SK-N-SH (cell line): Measurements from ENCODE around the gene NPAT. TPM values are rescaled to one million over a fixed set of nuclear protein-coding genes. Genes with fewer than 3 reads are reported as not detected.
A peak's percentile ranks its signal among the peaks of the same experiment; 100 is the strongest.

Experiments used
- CTCF ChIA-PET: fragments of 300-600, 350-600 bp; formaldehyde crosslinking; extraction: SDS; loops from one replicate; lab custom pipeline; 2021; lab: Yijun Ruan, JAX
- POLR2A ChIA-PET: fragments of 350-600 bp; sonication (Branson Sonifier 250); formaldehyde crosslinking; extraction: SDS; loops from one replicate; lab custom pipeline; 2020; ENCODE audit warnings: antibody characterized with exemption, inconsistent platforms; lab: Yijun Ruan, JAX
- DNase-seq: peaks from one replicate; pipeline ENCODE4 v3.0.0; 2012
- H2AFZ ChIP-seq: fragments of 200-600 bp; sonication (generic); 2 replicates; pipeline ENCODE4 v1.8.1; 2016; ENCODE audit warnings: antibody characterized with exemption, mild to moderate bottlenecking, low read depth
- H3F3A ChIP-seq: fragments of 200-600 bp; sonication (generic); replicated peaks from 2 replicates; pipeline ENCODE3; 2016; ENCODE audit warnings: antibody characterized with exemption, mild to moderate bottlenecking; ENCODE audit not compliant: insufficient read depth
- H3K27ac ChIP-seq, 2 experiments: fragments of 200-500 bp in 1 of 2; fragments of 200-600 bp in 1 of 2; sonication (Bioruptor generic) in 1 of 2; sonication (generic), shearing (Covaris generic) in 1 of 2; 2 replicates each; pipeline versions ENCODE4 v1.5.1 to v1.6.1; 2014 to 2016; ENCODE audit warnings: low read depth in 2 of 2, inconsistent platforms in 1 of 2, low read length in 1 of 2, mild to moderate bottlenecking in 1 of 2, mixed read lengths in 1 of 2
- H3K27me3 ChIP-seq: fragments of 200-600 bp; sonication (generic), shearing (Covaris generic); 2 replicates; pipeline ENCODE4 v1.6.1; 2016; ENCODE audit warnings: mixed run types; ENCODE audit not compliant: insufficient read depth
- H3K36me3 ChIP-seq, 2 experiments: fragments of 200-500 bp in 1 of 2; fragments of 200-600 bp in 1 of 2; sonication (Bioruptor generic) in 1 of 2; sonication (generic) in 1 of 2; replicated peaks in 1 of 2; 2 replicates each; pipeline versions ENCODE3 to v1.5.1; 2014 to 2016; ENCODE audit warnings: low read length in 1 of 2, mild to moderate bottlenecking in 1 of 2; ENCODE audit not compliant: insufficient read depth in 2 of 2, control insufficient read depth in 1 of 2
- H3K4me1 ChIP-seq, 2 experiments: fragments of 200-500 bp in 1 of 2; fragments of 200-600 bp in 1 of 2; sonication (Bioruptor generic) in 1 of 2; sonication (generic), shearing (Covaris generic) in 1 of 2; 2 replicates each; pipeline versions ENCODE4 v1.5.1 to v1.6.1; 2014 to 2016; ENCODE audit warnings: low read depth in 1 of 2, low read length in 1 of 2, mixed run types in 1 of 2; ENCODE audit not compliant: insufficient read depth in 2 of 2, control insufficient read depth in 1 of 2
- H3K4me2 ChIP-seq: fragments of 200-600 bp; sonication (generic), shearing (Covaris generic); 2 replicates; pipeline ENCODE4 v1.6.1; 2017; ENCODE audit warnings: mixed run types
- H3K4me3 ChIP-seq, 2 experiments: fragments of 200-500 bp in 1 of 2; fragments of 200-600 bp in 1 of 2; sonication (Bioruptor generic) in 1 of 2; sonication (generic), shearing (Covaris generic) in 1 of 2; 2 replicates each; pipeline versions ENCODE4 v1.5.1 to v1.8.1; 2014 to 2016; ENCODE audit warnings: low read depth in 2 of 2, inconsistent platforms in 1 of 2, low read length in 1 of 2, mild to moderate bottlenecking in 1 of 2, mixed read lengths in 1 of 2, moderate library complexity in 1 of 2
- H3K79me2 ChIP-seq: fragments of 200-600 bp; sonication (generic); 2 replicates; pipeline ENCODE4 v1.8.1; 2017; ENCODE audit warnings: mild to moderate bottlenecking; ENCODE audit not compliant: insufficient read depth
- H3K9ac ChIP-seq: fragments of 200-600 bp; sonication (generic); 2 replicates; pipeline ENCODE4 v1.6.1; 2017; ENCODE audit warnings: mixed run types
- H3K9me2 ChIP-seq: fragments of 200-600 bp; sonication (generic); 2 replicates; pipeline ENCODE4 v1.6.1; 2017; ENCODE audit warnings: mixed run types
- H3K9me3 ChIP-seq: fragments of 200-600 bp; sonication (generic); 2 replicates; pipeline ENCODE4 v1.6.1; 2017; ENCODE audit warnings: mixed run types, mild to moderate bottlenecking, moderate library complexity
- H4K20me1 ChIP-seq: fragments of 200-600 bp; sonication (generic); 2 replicates; pipeline ENCODE4 v1.6.1; 2017; ENCODE audit warnings: mild to moderate bottlenecking, mixed run types; ENCODE audit not compliant: insufficient read depth
- FOXM1 ChIP-seq: IDR thresholded peaks from 2 replicates; pipeline ENCODE4 v1.4.0; 2012; ENCODE audit warnings: low read depth, mild to moderate bottlenecking
- IRF3 ChIP-seq: fragments of 150-350 bp; IDR thresholded peaks from 2 replicates; pipeline ENCODE4 v1.6.1; 2016; ENCODE audit warnings: mild to moderate bottlenecking, low read depth, low read length
- MAX ChIP-seq: IDR thresholded peaks from 2 replicates; pipeline ENCODE4 v1.4.0; 2012; ENCODE audit warnings: low read depth
- POLR2AphosphoS5 ChIP-seq: IDR thresholded peaks from 2 replicates; pipeline ENCODE4 v1.6.1; 2012; ENCODE audit warnings: low read depth, low read length
- RAD21 ChIP-seq: IDR thresholded peaks from 2 replicates; pipeline ENCODE4 v1.6.1; 2012; ENCODE audit warnings: mild to moderate bottlenecking, low read length
- REST ChIP-seq: IDR thresholded peaks from 2 replicates; pipeline ENCODE4 v1.6.1; 2012; ENCODE audit warnings: mild to moderate bottlenecking, low read depth, low read length, moderate library complexity
- WGBS: methylation state at CpG from one replicate; pipeline ENCODE4 v1.1.6; 2017; ENCODE audit warnings: low lambda C conversion rate; 5-methylcytosine and 5-hydroxymethylcytosine counted together
- polyA plus RNA-seq, 3 experiments: library from polyadenylated mRNA; depleted of rRNA; stranded (reverse); fragments of >200 nt; gene quantifications; 2 replicates each; pipeline ENCODE4 v1.2.3, GENCODE V29; 2012

The NPAT gene
- polyA plus RNA-seq, 1 of the 3 experiments (the other 2 are of a cell fraction) = 2.1 TPM

- Histone ChIP-seq H3K9ac (peak overlapping the region; percentile 93), H3K79me2 (peaks cover 88% of the 10 kb centered on the region), H3K4me2 (peak overlapping the region; percentile 94), H4K20me1 (no peaks in the 10 kb centered on the region), H3F3A (peaks cover 9% of the 10 kb centered on the region), H3K9me3 (no peaks in the 10 kb centered on the region), H3K4me1 (peaks cover 10 to 23% of the 10 kb centered on the region in 2 experiments; a peak in 3 of 4 replicates), H3K9me2 (no peaks in the 10 kb centered on the region), H3K36me3 (peaks cover 4 to 6% of the 10 kb centered on the region in 2 experiments), H3K27ac (peak overlapping the region; percentile 90 to 92), H2AFZ (peak overlapping the region; percentile 77), H3K27me3 (no peaks in the 10 kb centered on the region), H3K4me3 (peak overlapping the region; percentile 83 to 97)
- TF ChIP-seq MAX (no peak), REST (0 out of 2 replicates have a peak, but pooled peaks have one; percentile 53), IRF3 (no peak), FOXM1 (no peak), POLR2AphosphoS5 (no peak; the same call in 1 of the 2 replicates)
- POLR2A ChIA-PET = interaction anchor here (1.6 kb wide), 1 partner anchor 213 kb away, joined by 3 read pairs; the partner anchor contains the start of gene CUL5
- CTCF ChIA-PET = interaction anchor here (0.7 to 3.6 kb wide), 10 partner anchors 10 to 427 kb away, joined by 3 to 9 read pairs (median 4); partner anchors contain the start of genes ACAT1 and CUL5
- WGBS = under 1% methylated on average over 19 of the region's 29 CpGs
- no peak for DNase-seq
These were observed 396 bp downstream of the NPAT start for GRCh38 chr11:108221911-108222573.

- H3K27me3 ChIP-seq = no peaks in the 10 kb centered on the region
- H3K27ac ChIP-seq = peak overlapping the region; percentile 90 to 92; a peak in 3 of 4 replicates
- no peak for DNase-seq
- H3K9me3 ChIP-seq = no peaks in the 10 kb centered on the region
- CTCF ChIA-PET = interaction anchor here (1.2 to 3.6 kb wide), 5 partner anchors 64 to 427 kb away, joined by 3 to 9 read pairs (median 5); partner anchors contain the start of gene CUL5
- no peaks in the 10 kb centered on the region for H4K20me1 ChIP-seq
- peaks cover 4 to 10% of the 10 kb centered on the region in 2 experiments for H3K36me3 ChIP-seq
- H3K4me3 ChIP-seq = peak overlapping the region; percentile 83 to 97
- POLR2A ChIA-PET = no interaction called here
- TF ChIP-seq RAD21 = no peak
- 0 out of 2 replicates have a peak, but pooled peaks have one; percentile 28 for TF ChIP-seq REST
- peaks cover 86% of the 10 kb centered on the region for H3K79me2 ChIP-seq
- peak overlapping the region; percentile 93 for H3K9ac ChIP-seq
- peak overlapping the region; percentile 94 for H3K4me2 ChIP-seq
- peak overlapping the region; percentile 77 for H2AFZ ChIP-seq
- H3F3A ChIP-seq = peaks cover 9% of the 10 kb centered on the region
- H3K9me2 ChIP-seq = no peaks in the 10 kb centered on the region
- WGBS = 3% methylated on average over 12 of the region's 12 CpGs
- peaks cover 10 to 23% of the 10 kb centered on the region in 2 experiments; a peak in 3 of 4 replicates for H3K4me1 ChIP-seq
These were observed 1.1 kb downstream of the NPAT start for GRCh38 chr11:108221371-108221770.
